HL-60 (cell line): ENCODE results near the gene KRT31.

ENCODE experiments used
- CTCF ChIP-seq: IDR thresholded peaks from one replicate; pipeline ENCODE4 v1.5.1; 2011; ENCODE audit warnings: low read length, control low read depth, inconsistent platforms; ENCODE audit not compliant: insufficient read depth
- POLR2AphosphoS5 ChIP-seq: IDR thresholded peaks from 2 replicates; pipeline ENCODE4 v1.6.1; 2012; ENCODE audit warnings: low read depth

DNA sequence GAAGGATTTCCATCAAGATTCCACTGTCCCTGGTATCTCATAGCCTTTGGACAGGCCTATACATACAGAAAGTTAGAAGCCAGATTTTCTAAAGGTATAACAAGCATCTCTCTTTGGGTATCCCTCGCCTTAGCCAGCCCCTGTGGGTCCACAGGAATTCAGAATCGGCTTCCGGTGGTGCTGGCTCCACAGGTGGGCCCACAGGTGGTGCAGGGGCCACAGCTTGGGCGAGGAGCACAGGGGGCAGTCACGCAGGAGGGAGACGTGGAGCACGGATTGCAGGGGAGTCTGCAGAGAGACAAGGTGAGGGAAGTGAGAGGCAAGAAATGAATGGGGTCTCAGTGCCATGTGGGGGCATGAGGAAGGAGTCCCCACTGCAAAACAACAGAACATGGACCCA lies 39.8 kb upstream of the KRT31 start:
- TF ChIP-seq CTCF (no peak), POLR2AphosphoS5 (no peak)
